Stimulated activated naive CD4-positive, alpha-beta T cell (primary cell): ENCODE results near the gene MXD3.
"Not testable (repeated sequence)": the region's sequence is repeated elsewhere in the genome, so short reads cannot be mapped to it uniquely, and the experiment has no call there.

Source experiments
- DNase-seq, 6 experiments: peaks; one replicate each; lab custom pipeline; 2025; lab: John Stamatoyannopoulos, UW

Gene MXD3

GRCh38 chr5:177319913-177320588 is 8.4 kb upstream of the MXD3 start:
- peak in 1 of 6 experiments; percentile 8 for DNase-seq

GRCh38 chr5:177317959-177318377 is 6.3 kb upstream of the MXD3 start:
- peak; percentile 31 to 71 (median 54) for DNase-seq

- no peak for DNase-seq
These were observed 4.3 kb upstream of the MXD3 start for GRCh38 chr5:177316005-177316404.

- DNase-seq = no peak
These were observed 3.7 kb upstream of the MXD3 start for GRCh38 chr5:177315411-177315810.

GRCh38 chr5:177314376-177315342 is 3.0 kb upstream of the MXD3 start:
- no peak for DNase-seq

- DNase-seq = no peak
These were observed 2.0 kb upstream of the MXD3 start for GRCh38 chr5:177313561-177314259.

GRCh38 chr5:177312649-177313181 is 1.0 kb upstream of the MXD3 start:
- no peak for DNase-seq

GRCh38 chr5:177311392-177311722 is 341 bp downstream of the MXD3 start:
- no peak for DNase-seq

- peak in 2 of 6 experiments; percentile 10 to 15 for DNase-seq
These were observed 824 bp downstream of the MXD3 start for GRCh38 chr5:177310757-177311391.

- DNase-seq = no peak
These were observed 1.4 kb downstream of the MXD3 start for GRCh38 chr5:177310332-177310731.

- DNase-seq = peak; percentile 8 to 78 (median 58)
These were observed 2.1 kb downstream of the MXD3 start for GRCh38 chr5:177309351-177310191.

- no peak for DNase-seq
These were observed 3.0 kb downstream of the MXD3 start for GRCh38 chr5:177308740-177309139.

GRCh38 chr5:177307544-177308363 is 3.9 kb downstream of the MXD3 start:
- DNase-seq = no peak

- DNase-seq = no peak
These were observed 4.8 kb downstream of the MXD3 start for GRCh38 chr5:177306674-177307543.

GRCh38 chr5:177306103-177306640 is 5.5 kb downstream of the MXD3 start:
- not testable (repeated sequence) for DNase-seq

GRCh38 chr5:177304392-177305119 is 7.1 kb downstream of the MXD3 start:
- no peak for DNase-seq

GRCh38 chr5:177303925-177304391 is 7.7 kb downstream of the MXD3 start:
- DNase-seq = no peak
